ENCODE results near the gene CHI3L1.

GRCh38 chr1:203211812-203212211 is 25.3 kb upstream of the CHI3L1 start:
- no peak for TF ChIP-seq CTCF (IDR thresholded peaks at IDR 0.05)
- no peak for TF ChIP-seq POLR2AphosphoS5 (IDR thresholded peaks at IDR 0.05)
- TF ChIP-seq POLR2A (IDR thresholded peaks at IDR 0.05): no peak
